Measurements from ENCODE around the gene SLC26A9.

The SLC26A9 gene

GRCh38 chr1:205972491-205973168, 29.4 kb upstream of the SLC26A9 start:
- no peak for DNase-seq (ENCODE audit: low spot score)

- no peak for DNase-seq (ENCODE audit: low spot score)
Observed at GRCh38 chr1:205972081-205972480, 28.8 kb upstream of the SLC26A9 start.

GRCh38 chr1:205971082-205971481, 27.8 kb upstream of the SLC26A9 start:
- no peak for DNase-seq (ENCODE audit: low spot score)

GRCh38 chr1:205970486-205970885, 27.2 kb upstream of the SLC26A9 start:
- DNase-seq (ENCODE audit: low spot score), result no peak

- no peak for DNase-seq (ENCODE audit: low spot score)
Observed at GRCh38 chr1:205969229-205969628, 26.0 kb upstream of the SLC26A9 start.

GRCh38 chr1:205967554-205968335, 24.5 kb upstream of the SLC26A9 start:
- DNase-seq (ENCODE audit: low spot score), result no peak

GRCh38 chr1:205965036-205965884, 22.0 kb upstream of the SLC26A9 start:
- DNase-seq (ENCODE audit: low spot score), result no peak

GRCh38 chr1:205963352-205964155, 20.3 kb upstream of the SLC26A9 start:
- DNase-seq (ENCODE audit: low spot score), result no peak

GRCh38 chr1:205962821-205963221, 19.6 kb upstream of the SLC26A9 start:
- DNase-seq (ENCODE audit: low spot score), result no peak

GRCh38 chr1:205961991-205962820, 18.9 kb upstream of the SLC26A9 start:
- no peak for DNase-seq (ENCODE audit: low spot score)

GRCh38 chr1:205961405-205961804, 18.1 kb upstream of the SLC26A9 start:
- DNase-seq (ENCODE audit: low spot score), result no peak

- DNase-seq (ENCODE audit: low spot score), result no peak
Observed at GRCh38 chr1:205959789-205960188, 16.5 kb upstream of the SLC26A9 start.

GRCh38 chr1:205955499-205955898, 12.2 kb upstream of the SLC26A9 start:
- no peak for DNase-seq (ENCODE audit: low spot score)

- no peak for DNase-seq (ENCODE audit: low spot score)
Observed at GRCh38 chr1:205954819-205955404, 11.7 kb upstream of the SLC26A9 start.

- DNase-seq (ENCODE audit: low spot score), result no peak
Observed at GRCh38 chr1:205951746-205952145, 8.5 kb upstream of the SLC26A9 start.

- no peak for DNase-seq (ENCODE audit: low spot score)
Observed at GRCh38 chr1:205950826-205951549, 7.7 kb upstream of the SLC26A9 start.

GRCh38 chr1:205950280-205950679, 7.0 kb upstream of the SLC26A9 start:
- no peak for DNase-seq (ENCODE audit: low spot score)

- DNase-seq (ENCODE audit: low spot score), result no peak
Observed at GRCh38 chr1:205949753-205950152, 6.5 kb upstream of the SLC26A9 start.

GRCh38 chr1:205948886-205949285, 5.6 kb upstream of the SLC26A9 start:
- DNase-seq (ENCODE audit: low spot score), result no peak

- no peak for DNase-seq (ENCODE audit: low spot score)
Observed at GRCh38 chr1:205948039-205948438, 4.8 kb upstream of the SLC26A9 start.

Data from D341Med (cell line).